Spleen (tissue), 11 donors: Measurements from ENCODE around the gene ZIC1. TPM values are rescaled to one million over a fixed set of nuclear protein-coding genes. Genes with fewer than 3 reads are reported as not detected.

ENCODE experiments used
- DNase-seq: peaks from one replicate; pipeline ENCODE4 v3.0.0-alpha.2; 2020
- H3K27ac ChIP-seq, 8 donors: fragments of 200-600 bp; sonication (generic) in 7 of 8; 1 replicate in 4 of 8; 2 replicates in 4 of 8; pipeline versions ENCODE4 v1.5.0 to v1.8.0; 2016 to 2021; ENCODE audit warnings: inconsistent platforms in 4 of 8, mild to moderate bottlenecking in 4 of 8, moderate library complexity in 1 of 8
- H3K27me3 ChIP-seq, 7 donors: fragments of 200-600 bp; sonication (generic) in 6 of 7; replicated peaks in 1 of 7; 1 replicate in 4 of 7; 2 replicates in 3 of 7; pipeline versions ENCODE4 v1.5.0 to v1.8.0; 2016 to 2021; ENCODE audit warnings: inconsistent platforms in 3 of 7, mild to moderate bottlenecking in 1 of 7
- H3K36me3 ChIP-seq, 6 donors: fragments of 200-600 bp; sonication (generic) in 5 of 6; 1 replicate in 4 of 6; 2 replicates in 2 of 6; pipeline versions ENCODE4 v1.5.0 to v1.8.0; 2016 to 2021; ENCODE audit warnings: inconsistent platforms in 2 of 6
- H3K4me1 ChIP-seq, 6 donors: fragments of 200-600 bp; sonication (generic) in 5 of 6; 1 replicate in 3 of 6; 2 replicates in 3 of 6; pipeline versions ENCODE4 v1.5.0 to v1.8.0; 2016 to 2021; ENCODE audit warnings: inconsistent platforms in 3 of 6
- H3K4me3 ChIP-seq, 8 donors: fragments of 200-600 bp; sonication (generic) in 7 of 8; 1 replicate in 4 of 8; 2 replicates in 4 of 8; pipeline versions ENCODE4 v1.5.0 to v1.8.0; 2016 to 2021; ENCODE audit warnings: inconsistent platforms in 4 of 8, mild to moderate bottlenecking in 4 of 8, moderate library complexity in 2 of 8
- H3K9me3 ChIP-seq, 8 donors: fragments of 200-600 bp; sonication (generic) in 7 of 8; 1 replicate in 4 of 8; 2 replicates in 4 of 8; pipeline versions ENCODE4 v1.5.0 to v1.8.0; 2016 to 2021; ENCODE audit warnings: inconsistent platforms in 4 of 8
- POLR2A ChIP-seq, 3 donors: fragments of 450-650 bp; IDR thresholded peaks; one replicate each; pipeline ENCODE4 v1.5.1; 2017; ENCODE audit warnings: antibody characterized with exemption in 3 of 3, mild to moderate bottlenecking in 1 of 3
- POLR2AphosphoS5 ChIP-seq, 3 donors: sonication (generic); formaldehyde crosslinking; IDR thresholded peaks; one replicate each; pipeline ENCODE4 v1.5.1; 2017; ENCODE audit warnings: antibody characterized with exemption in 3 of 3
- WGBS, 5 donors: extraction: QIAGEN DNeasy Blood & Tissue Kit in 3 of 5; methylation state at CpG; one replicate each; pipeline versions ENCODE4 v1.1.5 to v1.1.7; 2013 to 2018; 5-methylcytosine and 5-hydroxymethylcytosine counted together
- intact Hi-C: fragments of 100-400 bp; cut with DNase I; formaldehyde crosslinking; loops from one replicate; pipeline ENCODE4 v1.15.0; 2023; ENCODE audit warnings: low total_unique reads
- polyA plus RNA-seq, 3 donors: library from polyadenylated mRNA; stranded (reverse); fragments of 200-250 nt; gene quantifications; one replicate each; pipeline ENCODE4 v1.2.1, GENCODE V29; 2013
- total RNA-seq, 7 donors: library from RNA; depleted of rRNA in 3 of 7; stranded (reverse); fragments of >200 nt in 3 of 7; fragmentation: NEBNext Ultra II Directional in 4 of 7; extraction: Animal tissue kit (Norgen Biotek cat#: 25700) in 4 of 7; gene quantifications; one replicate each; pipeline versions ENCODE4 v1.1.0 to v1.2.1, GENCODE V29; 2016 to 2021
- TF ChIP-seq, protein P1 (sequence below), 11 experiments: fragments of 200-600 bp in 7 of 11; fragments of 450-650 bp in 4 of 11; sonication (generic) in 4 of 11; IDR thresholded peaks in 8 of 11; conservative IDR thresholded peaks in 3 of 11; 1 replicate in 7 of 11; 2 replicates in 4 of 11; pipeline versions ENCODE4 v1.4.0 to v1.8.0; 2016 to 2021; ENCODE audit warnings: antibody characterized with exemption in 11 of 11, inconsistent platforms in 4 of 11, mild to moderate bottlenecking in 1 of 11
- donor health status: healthy with polysubstance abuse.
- donor health status: DM: no; HTN: no; CAD: no; lungs with moderate emphysema.
- donor health status: DM: no; HTN: no; CAD: no.
- donor health status: Bipolar disorder and iron deficiency.
- donor health status: healthy.
- donor health status: DM: no; HTN: no; CAD: no.
- donor health status: DM: yes; HTN: yes; CAD: no.

ZIC1 gene
- total and polyA plus RNA-seq, 10 donors: not detected

DNA sequence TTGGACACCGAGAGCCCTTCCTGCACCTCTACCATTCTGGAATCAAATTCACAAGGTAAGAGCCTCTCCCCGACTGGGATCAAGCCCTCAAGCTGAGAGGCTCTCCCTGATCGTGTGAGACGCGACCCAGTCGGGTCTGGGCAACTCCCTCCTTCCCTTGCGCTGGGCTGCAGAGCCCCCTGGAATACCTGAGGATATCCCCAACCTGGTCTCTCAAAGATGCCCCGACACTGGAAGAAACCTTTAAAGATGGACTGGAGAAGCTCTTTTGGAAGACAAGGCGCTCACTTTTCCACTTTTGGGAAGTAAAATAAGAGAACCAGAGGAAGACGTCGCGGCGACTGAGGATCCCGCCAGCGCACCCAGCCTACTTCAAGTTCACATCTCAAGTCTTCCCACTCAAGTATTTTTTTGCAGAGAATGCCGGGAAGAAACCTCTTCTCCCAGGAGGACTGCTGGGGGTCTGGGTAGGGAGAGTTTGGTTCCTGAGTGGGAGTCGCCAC lies 36.6 kb upstream of the ZIC1 start:
- no peak for TF ChIP-seq POLR2A (IDR thresholded peaks at IDR 0.05)
- TF ChIP-seq POLR2AphosphoS5 (IDR thresholded peaks at IDR 0.05): no peak
- TF ChIP-seq, protein P1, sequence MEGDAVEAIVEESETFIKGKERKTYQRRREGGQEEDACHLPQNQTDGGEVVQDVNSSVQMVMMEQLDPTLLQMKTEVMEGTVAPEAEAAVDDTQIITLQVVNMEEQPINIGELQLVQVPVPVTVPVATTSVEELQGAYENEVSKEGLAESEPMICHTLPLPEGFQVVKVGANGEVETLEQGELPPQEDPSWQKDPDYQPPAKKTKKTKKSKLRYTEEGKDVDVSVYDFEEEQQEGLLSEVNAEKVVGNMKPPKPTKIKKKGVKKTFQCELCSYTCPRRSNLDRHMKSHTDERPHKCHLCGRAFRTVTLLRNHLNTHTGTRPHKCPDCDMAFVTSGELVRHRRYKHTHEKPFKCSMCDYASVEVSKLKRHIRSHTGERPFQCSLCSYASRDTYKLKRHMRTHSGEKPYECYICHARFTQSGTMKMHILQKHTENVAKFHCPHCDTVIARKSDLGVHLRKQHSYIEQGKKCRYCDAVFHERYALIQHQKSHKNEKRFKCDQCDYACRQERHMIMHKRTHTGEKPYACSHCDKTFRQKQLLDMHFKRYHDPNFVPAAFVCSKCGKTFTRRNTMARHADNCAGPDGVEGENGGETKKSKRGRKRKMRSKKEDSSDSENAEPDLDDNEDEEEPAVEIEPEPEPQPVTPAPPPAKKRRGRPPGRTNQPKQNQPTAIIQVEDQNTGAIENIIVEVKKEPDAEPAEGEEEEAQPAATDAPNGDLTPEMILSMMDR (IDR thresholded peaks at IDR 0.05 in 8 of 11, conservative IDR thresholded peaks at IDR 0.05 in 3 of 11): no peak
- no peak overlapping the region for H3K27ac ChIP-seq
- 4 to 11% (median 6%) methylated on average over 11 to 17 of the region's 17 CpGs for WGBS, 5 donors
- H3K9me3 ChIP-seq: no peaks in the 10 kb centered on the region
- H3K36me3 ChIP-seq: no peaks in the 10 kb centered on the region
- H3K4me3 ChIP-seq: no peak overlapping the region
- peaks cover 0 to 100% (median 91%) of the 10 kb centered on the region in 7 donors for H3K27me3 ChIP-seq
- DNase-seq: no peak
- H3K4me1 ChIP-seq: no peaks in the 10 kb centered on the region
- intact Hi-C loops: no loop called here

DNA sequence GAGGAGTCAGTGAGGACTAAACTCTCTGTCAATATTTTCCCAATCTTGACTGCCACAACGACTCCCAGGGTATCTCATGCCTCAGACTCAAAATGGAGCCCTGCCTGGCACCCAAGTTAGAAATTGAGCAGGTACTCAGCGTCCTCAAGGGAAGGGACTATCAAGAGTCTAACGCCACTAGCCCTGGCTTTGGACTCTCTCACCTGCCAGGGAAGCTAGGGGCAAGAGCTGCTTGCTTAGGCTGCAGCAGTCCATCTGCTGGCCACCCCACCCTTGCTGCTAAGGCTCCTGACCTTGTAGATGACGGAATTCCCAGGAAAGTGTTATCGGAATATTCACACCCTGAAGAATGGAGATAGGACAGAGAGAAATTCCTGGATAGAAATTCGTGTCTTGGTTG lies 35.9 kb upstream of the ZIC1 start:
- no peak overlapping the region for H3K4me3 ChIP-seq
- no peaks in the 10 kb centered on the region for H3K4me1 ChIP-seq
- WGBS, 5 donors: 3 to 8% (median 5%) methylated on average over 5 to 6 of the region's 6 CpGs
- TF ChIP-seq, protein P1 (IDR thresholded peaks at IDR 0.05 in 8 of 11, conservative IDR thresholded peaks at IDR 0.05 in 3 of 11): no peak
- intact Hi-C loops: no loop called here
- no peaks in the 10 kb centered on the region for H3K9me3 ChIP-seq
- H3K36me3 ChIP-seq: no peaks in the 10 kb centered on the region
- H3K27me3 ChIP-seq: peaks cover 0 to 100% (median 91%) of the 10 kb centered on the region in 7 donors
- DNase-seq: no peak
- no peak overlapping the region for H3K27ac ChIP-seq

DNA sequence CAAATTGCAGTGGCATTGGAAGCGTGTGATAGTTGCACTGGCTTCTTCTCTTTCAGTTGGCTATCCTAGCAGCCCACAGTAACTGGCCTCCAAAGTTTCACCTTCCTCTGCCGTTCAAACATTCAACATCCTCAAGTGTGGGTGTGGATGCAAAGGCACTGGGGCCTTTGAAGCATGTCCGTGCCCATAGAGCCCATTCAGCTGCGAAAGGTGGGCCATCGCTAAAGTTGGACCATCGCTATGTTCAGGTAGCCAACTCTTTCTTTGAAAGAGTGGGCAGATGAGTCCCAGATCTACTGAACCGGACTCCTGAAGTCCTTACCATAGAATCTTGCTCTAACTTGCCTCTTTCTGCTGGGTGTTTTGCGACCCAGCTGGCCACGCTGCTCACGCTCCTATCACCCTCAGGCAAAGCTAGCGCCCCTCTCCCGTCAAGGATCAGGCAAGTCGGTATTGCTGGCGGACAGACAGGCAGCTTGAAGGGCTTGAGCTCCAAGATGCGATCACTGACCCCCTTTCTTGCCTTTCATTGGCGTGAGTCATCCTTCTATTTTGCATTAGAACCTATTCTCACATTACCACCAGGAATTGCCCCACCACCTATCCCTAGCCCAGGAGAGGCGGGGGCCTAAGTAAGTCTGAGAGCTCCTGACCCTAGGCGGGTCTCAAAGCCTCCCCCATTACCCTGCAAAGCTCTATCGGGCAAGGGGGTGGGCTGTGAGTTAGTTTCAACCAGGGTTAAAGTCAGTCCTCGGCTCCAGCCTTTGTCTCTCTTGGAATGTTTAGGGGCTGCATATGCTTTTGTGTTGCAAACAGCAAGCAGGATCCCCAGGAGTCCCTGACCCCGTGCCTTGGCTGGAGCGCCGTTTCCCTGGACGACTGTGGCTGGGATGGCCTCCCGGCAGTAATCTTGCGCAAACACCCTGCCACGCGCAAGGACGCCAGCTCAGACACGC lies 31.5 kb upstream of the ZIC1 start:
- Histone ChIP-seq H3K4me1 (no peaks in the 10 kb centered on the region), H3K27me3 (peaks cover 0 to 100% (median 90%) of the 10 kb centered on the region in 7 donors), H3K4me3 (no peak overlapping the region), H3K9me3 (peaks cover 0 to 7% (median 0%) of the 10 kb centered on the region in 8 donors), H3K36me3 (no peaks in the 10 kb centered on the region), H3K27ac (no peak overlapping the region)
- WGBS, 5 donors: 8 to 12% (median 11%) methylated on average over 30 of the region's 30 CpGs
- TF ChIP-seq POLR2A (IDR thresholded peaks at IDR 0.05): no peak
- TF ChIP-seq, protein P1 (IDR thresholded peaks at IDR 0.05 in 8 of 11, conservative IDR thresholded peaks at IDR 0.05 in 3 of 11): no peak
- TF ChIP-seq POLR2AphosphoS5 (IDR thresholded peaks at IDR 0.05): no peak
- no peak for DNase-seq
- intact Hi-C loops: no loop called here

DNA sequence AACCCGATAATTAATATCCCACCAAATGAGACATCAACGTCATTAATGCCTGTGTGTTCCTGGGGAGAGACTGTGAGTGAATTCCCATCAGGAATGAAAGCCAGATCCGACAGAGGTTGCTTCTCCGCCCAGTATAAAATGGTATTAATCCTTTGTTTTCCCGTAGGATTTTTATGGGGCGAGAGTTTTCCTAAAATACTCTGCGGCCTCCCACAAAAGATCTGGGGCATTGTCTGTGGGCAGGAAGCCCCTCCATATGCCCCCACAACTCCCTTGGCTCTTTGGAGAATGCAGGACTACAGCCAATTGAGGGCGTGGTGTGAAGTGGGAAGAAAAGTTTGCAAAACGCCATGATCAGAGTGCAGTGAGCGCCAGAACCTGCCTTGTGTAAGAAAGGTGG lies 29.5 kb upstream of the ZIC1 start:
- WGBS, 5 donors: 7 to 10% (median 8%) methylated on average over 10 of the region's 10 CpGs
- intact Hi-C loops: no loop called here
- Histone ChIP-seq H3K27ac (no peak overlapping the region), H3K9me3 (peaks cover 0 to 7% (median 0%) of the 10 kb centered on the region in 8 donors), H3K36me3 (no peaks in the 10 kb centered on the region), H3K4me3 (no peak overlapping the region), H3K4me1 (no peaks in the 10 kb centered on the region), H3K27me3 (peaks cover 0 to 100% (median 92%) of the 10 kb centered on the region in 7 donors)
- no peak for DNase-seq
- TF ChIP-seq, protein P1 (IDR thresholded peaks at IDR 0.05 in 8 of 11, conservative IDR thresholded peaks at IDR 0.05 in 3 of 11): no peak
- TF ChIP-seq POLR2A (IDR thresholded peaks at IDR 0.05) (no peak), POLR2AphosphoS5 (IDR thresholded peaks at IDR 0.05) (no peak)
